Breast epithelium (tissue), 4 donors: ENCODE data around the gene SLC35E2B. TPM values are rescaled to one million over a fixed set of nuclear protein-coding genes. Genes with fewer than 3 reads are reported as not detected.

Experiments used
- DNase-seq, 2 donors: peaks; one replicate each; pipeline ENCODE4 v3.0.0-alpha.2; 2019; ENCODE audit warnings: low spot score in 2 of 2
- H3K27ac ChIP-seq, 2 donors: fragments of 200-600 bp; sonication (generic) in 1 of 2; one replicate each; pipeline ENCODE4 v1.5.1; 2016 to 2019; ENCODE audit warnings: mild to moderate bottlenecking in 1 of 2
- H3K27me3 ChIP-seq, 2 donors: fragments of 200-600 bp; sonication (generic) in 1 of 2; one replicate each; pipeline versions ENCODE4 v1.5.1 to v1.6.0; 2017 to 2019; ENCODE audit warnings: control low read depth in 1 of 2, mild to moderate bottlenecking in 1 of 2
- H3K36me3 ChIP-seq: fragments of 200-600 bp; one replicate; pipeline ENCODE4 v1.5.1; 2019
- H3K4me1 ChIP-seq, 2 donors: fragments of 200-600 bp; sonication (generic); one replicate each; pipeline ENCODE4 v1.5.1; 2016 to 2019; ENCODE audit warnings: control low read depth in 1 of 2
- H3K4me3 ChIP-seq, 3 donors: fragments of 200-600 bp; sonication (generic); 1 replicate in 2 of 3; 2 replicates in 1 of 3; pipeline ENCODE4 v1.5.1; 2016 to 2019; ENCODE audit warnings: mild to moderate bottlenecking in 3 of 3, moderate library complexity in 2 of 3
- H3K9me3 ChIP-seq, 2 donors: fragments of 200-600 bp; sonication (generic) in 1 of 2; one replicate each; pipeline ENCODE4 v1.5.1; 2016 to 2019; ENCODE audit warnings: control low read depth in 1 of 2
- CTCF ChIP-seq, 3 donors: fragments of 450-650 bp; IDR thresholded peaks; one replicate each; pipeline ENCODE4 v1.5.1; 2016 to 2017; ENCODE audit warnings: antibody characterized with exemption in 3 of 3, mild to moderate bottlenecking in 3 of 3, moderate library complexity in 3 of 3
- POLR2A ChIP-seq: fragments of 450-650 bp; IDR thresholded peaks from one replicate; pipeline ENCODE4 v1.6.1; 2016; ENCODE audit warnings: antibody characterized with exemption, mild to moderate bottlenecking, moderate library complexity
- POLR2AphosphoS5 ChIP-seq, 3 donors: sonication (generic); formaldehyde crosslinking; IDR thresholded peaks; one replicate each; pipeline ENCODE4 v1.6.1; 2017; ENCODE audit warnings: antibody characterized with exemption in 3 of 3
- intact Hi-C: fragments of 100-400 bp; cut with DNase I; formaldehyde crosslinking; loops from one replicate; pipeline ENCODE4 v1.15.1; 2023; ENCODE audit warnings: low total_unique reads
- total RNA-seq, 3 donors: library from RNA; depleted of rRNA; stranded (reverse); fragments of >200 nt; gene quantifications; one replicate each; pipeline ENCODE4 v1.1.0, GENCODE V29; 2016

SLC35E2B gene
- total RNA-seq, 3 donors from 2014 or later = 37.3 to 96.4 (median 45.6) TPM

DNA sequence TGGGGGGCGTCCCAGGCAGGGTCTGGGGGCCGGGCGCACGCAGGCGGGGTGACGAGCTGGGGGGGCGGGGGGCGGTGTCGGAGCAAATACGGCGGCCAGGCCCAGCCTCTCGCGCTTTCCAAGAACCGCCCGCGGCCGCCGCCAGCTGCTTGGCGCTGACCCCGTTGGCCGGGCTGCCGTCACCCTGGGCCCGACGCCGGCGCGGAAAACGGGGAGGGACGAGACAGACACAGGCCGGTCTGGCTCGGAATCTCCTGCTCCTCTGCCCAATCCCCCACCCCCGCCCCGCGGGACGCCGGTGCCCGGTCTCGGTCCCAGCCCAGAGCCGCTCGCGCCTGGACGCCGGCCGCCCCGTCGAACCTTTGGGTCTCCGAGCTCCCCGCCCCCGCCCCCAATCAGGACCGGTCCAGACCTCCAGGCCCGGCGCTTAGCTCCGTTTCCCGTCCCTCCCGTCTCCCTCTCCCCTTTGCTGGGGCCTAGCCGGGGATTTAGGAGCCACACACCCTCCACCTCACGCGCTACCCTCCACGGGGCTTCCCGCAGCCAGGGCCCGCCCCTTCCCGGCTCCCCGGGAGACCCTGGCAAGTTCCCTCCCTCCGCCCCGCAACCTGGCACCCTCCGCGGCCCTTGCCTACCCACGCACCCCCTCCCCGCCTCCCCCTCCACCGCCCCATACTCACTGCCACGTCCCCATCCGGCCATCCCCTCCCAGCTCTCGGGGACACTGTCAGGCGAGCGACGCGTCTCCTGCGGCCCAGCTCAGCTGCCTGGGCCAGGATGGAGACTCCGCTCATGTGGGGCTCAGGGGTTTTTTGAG lies 61.4 kb downstream of the SLC35E2B start:
- no peak for TF ChIP-seq CTCF (IDR thresholded peaks at IDR 0.05)
- H3K4me3 ChIP-seq = peak overlapping the region; percentile 32 to 64 (median 38)
- intact Hi-C loops = no loop called here
- H3K27me3 ChIP-seq = peaks cover 7 to 20% of the 10 kb centered on the region in 2 donors
- H3K36me3 ChIP-seq = no peaks in the 10 kb centered on the region
- DNase-seq = no peak
- H3K27ac ChIP-seq = peak overlapping the region; percentile 74 to 91
- peaks cover 0 to 5% of the 10 kb centered on the region in 2 donors for H3K4me1 ChIP-seq
- no peaks in the 10 kb centered on the region for H3K9me3 ChIP-seq

GRCh38 chr1:1630191-1630964 lies 62.2 kb downstream of the SLC35E2B start:
- H3K4me3 ChIP-seq = peak overlapping the region; percentile 32 to 64 (median 38)
- peak in 1 of 3 donors; percentile 33 for TF ChIP-seq POLR2AphosphoS5 (IDR thresholded peaks at IDR 0.05)
- no peak for TF ChIP-seq POLR2A
- DNase-seq = peak in 1 of 2 donors; percentile 50
- intact Hi-C loops = no loop called here
- peaks cover 0 to 5% of the 10 kb centered on the region in 2 donors for H3K4me1 ChIP-seq
- peak overlapping the region; percentile 74 to 91 for H3K27ac ChIP-seq
- no peaks in the 10 kb centered on the region for H3K9me3 ChIP-seq
- H3K27me3 ChIP-seq = peaks cover 7 to 20% of the 10 kb centered on the region in 2 donors
- H3K36me3 ChIP-seq = no peaks in the 10 kb centered on the region

DNA sequence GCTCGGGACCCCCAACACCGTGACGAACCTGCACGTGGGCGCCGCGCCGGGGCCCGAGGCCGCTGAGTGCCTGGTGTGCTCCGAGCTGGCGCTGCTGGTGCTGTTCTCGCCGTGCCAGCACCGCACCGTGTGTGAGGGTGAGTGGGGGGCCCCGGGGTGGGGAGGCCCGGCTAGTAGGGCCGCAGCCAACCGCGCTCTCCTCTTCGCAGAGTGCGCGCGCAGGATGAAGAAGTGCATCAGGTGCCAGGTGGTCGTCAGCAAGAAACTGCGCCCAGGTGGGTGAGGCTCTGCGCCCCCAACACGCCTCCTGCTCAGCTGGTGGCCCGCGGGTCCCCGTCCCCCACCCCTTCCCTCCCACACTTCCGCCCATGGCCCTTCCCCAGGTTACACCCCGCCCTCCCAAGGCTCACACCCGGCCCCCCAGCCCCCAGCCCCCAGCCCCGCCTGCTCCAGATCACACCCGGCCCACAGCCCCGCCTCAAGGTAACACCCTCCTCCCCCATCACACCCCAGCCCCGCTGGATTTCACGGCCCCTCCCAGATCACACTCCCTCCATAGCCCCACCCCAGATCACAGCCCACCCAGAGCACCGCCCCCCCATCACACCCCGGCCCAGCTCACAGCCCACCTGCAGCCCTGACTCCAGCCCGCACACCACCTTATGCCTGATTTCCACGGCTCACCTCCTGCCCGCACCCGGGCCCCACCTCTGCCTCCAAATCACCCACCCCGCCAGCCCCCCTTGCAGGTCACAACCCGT lies 63.0 kb downstream of the SLC35E2B start:
- DNase-seq = no peak
- Histone ChIP-seq H3K27ac (no peak overlapping the region), H3K27me3 (peaks cover 7 to 20% of the 10 kb centered on the region in 2 donors), H3K4me1 (peaks cover 0 to 5% of the 10 kb centered on the region in 2 donors), H3K4me3 (peak overlapping the region in 2 of 3 donors; percentile 9 to 64), H3K36me3 (no peaks in the 10 kb centered on the region), H3K9me3 (no peaks in the 10 kb centered on the region)
- intact Hi-C loops = loop anchor here (5.0 kb wide), 1 partner anchor 1783 kb away; no protein-coding TSS in a partner anchor
- TF ChIP-seq POLR2AphosphoS5 (IDR thresholded peaks at IDR 0.05) (no peak), POLR2A (no peak), CTCF (IDR thresholded peaks at IDR 0.05) (no peak)

- Histone ChIP-seq H3K27ac (no peak overlapping the region), H3K9me3 (no peaks in the 10 kb centered on the region), H3K27me3 (peaks cover 7 to 20% of the 10 kb centered on the region in 2 donors), H3K4me3 (peak overlapping the region in 2 of 3 donors; percentile 9 to 11), H3K4me1 (peaks cover 0 to 5% of the 10 kb centered on the region in 2 donors), H3K36me3 (no peaks in the 10 kb centered on the region)
- no peak for DNase-seq
- TF ChIP-seq POLR2AphosphoS5 (IDR thresholded peaks at IDR 0.05) = no peak
- TF ChIP-seq CTCF (IDR thresholded peaks at IDR 0.05) = no peak
- TF ChIP-seq POLR2A = no peak
- intact Hi-C loops = loop anchor here (5.0 kb wide), 1 partner anchor 1783 kb away; no protein-coding TSS in a partner anchor
Observed at GRCh38 chr1:1628754-1629429, 63.7 kb downstream of the SLC35E2B start.
